ENCODE data around the gene MAD1L1.

MAD1L1 gene

DNA sequence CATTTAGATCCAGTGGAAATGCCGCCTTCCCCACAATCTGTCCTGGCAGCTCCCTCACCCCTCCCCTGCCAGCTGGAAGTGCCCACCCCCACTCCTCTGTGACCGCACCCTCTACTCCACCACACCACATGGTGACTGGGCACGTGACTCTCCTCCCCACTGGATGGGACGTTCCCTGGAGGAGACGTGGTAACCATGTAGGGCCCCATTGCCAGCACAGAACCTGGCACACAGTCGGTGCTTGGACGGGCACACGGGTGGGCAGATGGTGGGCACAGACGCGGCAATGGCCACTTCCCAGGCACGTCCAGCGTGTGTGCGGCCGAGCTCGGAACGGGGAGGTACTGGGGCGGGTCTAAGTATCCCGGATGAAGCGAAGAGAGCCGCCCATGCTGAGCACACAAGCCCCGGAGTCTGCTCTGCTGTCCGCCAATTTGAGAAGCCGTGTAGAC, 245.6 kb downstream of the MAD1L1 start:
- no peak overlapping the region for H3K4me3 ChIP-seq (replicated peaks; ENCODE audit: low read depth, low read length)
- DNase-seq (ENCODE audit: extremely low read depth, low read depth) = no peak
- TF ChIP-seq, protein P1, sequence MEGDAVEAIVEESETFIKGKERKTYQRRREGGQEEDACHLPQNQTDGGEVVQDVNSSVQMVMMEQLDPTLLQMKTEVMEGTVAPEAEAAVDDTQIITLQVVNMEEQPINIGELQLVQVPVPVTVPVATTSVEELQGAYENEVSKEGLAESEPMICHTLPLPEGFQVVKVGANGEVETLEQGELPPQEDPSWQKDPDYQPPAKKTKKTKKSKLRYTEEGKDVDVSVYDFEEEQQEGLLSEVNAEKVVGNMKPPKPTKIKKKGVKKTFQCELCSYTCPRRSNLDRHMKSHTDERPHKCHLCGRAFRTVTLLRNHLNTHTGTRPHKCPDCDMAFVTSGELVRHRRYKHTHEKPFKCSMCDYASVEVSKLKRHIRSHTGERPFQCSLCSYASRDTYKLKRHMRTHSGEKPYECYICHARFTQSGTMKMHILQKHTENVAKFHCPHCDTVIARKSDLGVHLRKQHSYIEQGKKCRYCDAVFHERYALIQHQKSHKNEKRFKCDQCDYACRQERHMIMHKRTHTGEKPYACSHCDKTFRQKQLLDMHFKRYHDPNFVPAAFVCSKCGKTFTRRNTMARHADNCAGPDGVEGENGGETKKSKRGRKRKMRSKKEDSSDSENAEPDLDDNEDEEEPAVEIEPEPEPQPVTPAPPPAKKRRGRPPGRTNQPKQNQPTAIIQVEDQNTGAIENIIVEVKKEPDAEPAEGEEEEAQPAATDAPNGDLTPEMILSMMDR (IDR thresholded peaks at IDR 0.05; ENCODE audit: low read depth, low read length, missing control alignments) = no peak

DNA sequence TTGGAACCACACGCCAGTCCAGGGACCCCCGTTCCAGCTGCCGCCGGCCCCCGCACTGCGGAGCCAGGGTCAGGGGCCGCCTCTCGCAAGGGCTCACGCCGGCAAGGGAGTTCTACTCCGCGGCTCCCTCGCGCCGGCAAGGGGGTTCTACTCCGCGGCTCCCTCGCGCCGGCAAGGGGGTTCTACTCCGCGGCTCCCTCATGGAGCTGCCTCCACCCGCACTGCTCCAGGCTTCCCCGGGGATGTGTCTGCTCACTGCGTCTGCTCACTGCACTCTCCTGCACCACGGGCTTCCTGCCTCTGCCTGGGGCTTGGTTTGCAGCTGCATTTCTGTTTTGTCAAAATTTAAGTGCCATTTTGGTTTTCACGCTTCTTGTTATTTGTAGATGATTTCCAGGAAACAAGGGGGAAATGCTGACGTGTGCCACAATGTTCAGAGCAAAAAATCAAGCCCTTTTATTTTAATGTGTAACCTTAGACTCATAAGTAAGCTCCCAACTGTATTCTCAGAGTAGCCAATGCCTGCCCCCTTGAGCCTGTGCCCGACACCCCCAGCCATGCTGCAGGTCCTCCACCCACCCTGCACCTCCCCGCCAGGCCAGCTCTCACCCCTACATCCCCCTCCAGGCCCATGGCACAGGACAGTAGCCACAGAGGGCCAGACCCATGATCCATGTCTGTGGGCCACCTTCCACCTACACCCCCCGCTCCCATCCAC, 246.2 kb downstream of the MAD1L1 start:
- H3K4me3 ChIP-seq (replicated peaks; ENCODE audit: low read depth, low read length) = no peak overlapping the region
- TF ChIP-seq, protein P1 (IDR thresholded peaks at IDR 0.05; ENCODE audit: low read depth, low read length, missing control alignments) = no peak
- DNase-seq (ENCODE audit: extremely low read depth, low read depth) = no peak

GRCh38 chr7:1985936-1986335, 246.8 kb downstream of the MAD1L1 start:
- H3K4me3 ChIP-seq (replicated peaks; ENCODE audit: low read depth, low read length) = no peak overlapping the region
- TF ChIP-seq, protein P1 (IDR thresholded peaks at IDR 0.05; ENCODE audit: low read depth, low read length, missing control alignments) = no peak
- DNase-seq (ENCODE audit: extremely low read depth, low read depth) = no peak

- TF ChIP-seq, protein P1 (IDR thresholded peaks at IDR 0.05; ENCODE audit: low read depth, low read length, missing control alignments) = no peak
- DNase-seq (ENCODE audit: extremely low read depth, low read depth) = no peak
- H3K4me3 ChIP-seq (replicated peaks; ENCODE audit: low read depth, low read length) = no peak overlapping the region
These were observed 247.7 kb downstream of the MAD1L1 start for GRCh38 chr7:1985042-1985441.

GRCh38 chr7:1981878-1982230, 250.9 kb downstream of the MAD1L1 start:
- no peak for DNase-seq (ENCODE audit: extremely low read depth, low read depth)
- TF ChIP-seq, protein P1 (IDR thresholded peaks at IDR 0.05; ENCODE audit: low read depth, low read length, missing control alignments) = no peak
- H3K4me3 ChIP-seq (replicated peaks; ENCODE audit: low read depth, low read length) = no peak overlapping the region

GRCh38 chr7:1981201-1981877, 251.4 kb downstream of the MAD1L1 start:
- no peak for DNase-seq (ENCODE audit: extremely low read depth, low read depth)
- TF ChIP-seq, protein P1 (IDR thresholded peaks at IDR 0.05; ENCODE audit: low read depth, low read length, missing control alignments) = no peak
- H3K4me3 ChIP-seq (replicated peaks; ENCODE audit: low read depth, low read length) = no peak overlapping the region

All from HFF-Myc (cell line).